Measurements from ENCODE around the gene PDZRN3.

DNA sequence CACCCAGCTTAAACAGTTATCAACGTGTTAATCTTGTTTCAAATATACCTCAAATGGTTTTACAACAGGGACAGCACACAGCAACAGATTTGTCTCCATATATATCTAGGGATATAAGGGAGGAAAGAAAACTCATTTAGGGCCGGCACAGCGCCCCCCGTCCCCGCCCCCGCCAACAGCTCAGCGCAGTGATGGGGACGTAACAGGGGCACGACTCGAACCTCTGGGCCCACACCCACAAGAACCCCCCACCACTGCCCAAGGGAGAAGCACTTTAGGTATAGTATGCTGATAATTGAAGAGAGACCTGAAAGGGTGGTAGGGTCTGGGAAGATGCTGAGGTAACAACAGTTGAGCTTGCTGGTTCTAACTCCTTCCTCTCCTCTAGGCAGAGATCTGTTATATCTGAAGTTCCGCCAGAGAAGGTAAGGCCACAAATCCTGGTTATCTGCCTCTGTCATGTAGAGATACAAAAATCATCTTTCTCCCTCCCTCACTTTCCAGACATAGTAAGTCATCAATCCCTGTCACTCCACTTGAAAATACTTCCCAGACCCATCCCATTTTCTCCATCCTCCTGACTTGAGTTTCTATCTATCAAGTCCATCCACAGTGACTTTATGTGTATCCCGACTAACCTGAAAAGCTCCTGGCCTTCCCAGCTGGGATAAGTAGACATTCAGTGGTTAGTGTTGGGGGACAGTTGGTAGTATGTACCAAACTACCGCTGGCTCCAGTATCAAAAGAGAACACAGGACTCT lies 126.9 kb downstream of the PDZRN3 start:
- TF ChIP-seq POLR2A (IDR thresholded peaks at IDR 0.05) (no peak), CTCF (IDR thresholded peaks at IDR 0.05 in 8 of 11, conservative IDR thresholded peaks at IDR 0.05 in 3 of 11) (no peak), POLR2AphosphoS5 (IDR thresholded peaks at IDR 0.05) (no peak)
